ENCODE measurements around the gene TRANK1.
A peak's percentile ranks its signal among the peaks of the same experiment; 100 is the strongest.

Gene TRANK1

DNA sequence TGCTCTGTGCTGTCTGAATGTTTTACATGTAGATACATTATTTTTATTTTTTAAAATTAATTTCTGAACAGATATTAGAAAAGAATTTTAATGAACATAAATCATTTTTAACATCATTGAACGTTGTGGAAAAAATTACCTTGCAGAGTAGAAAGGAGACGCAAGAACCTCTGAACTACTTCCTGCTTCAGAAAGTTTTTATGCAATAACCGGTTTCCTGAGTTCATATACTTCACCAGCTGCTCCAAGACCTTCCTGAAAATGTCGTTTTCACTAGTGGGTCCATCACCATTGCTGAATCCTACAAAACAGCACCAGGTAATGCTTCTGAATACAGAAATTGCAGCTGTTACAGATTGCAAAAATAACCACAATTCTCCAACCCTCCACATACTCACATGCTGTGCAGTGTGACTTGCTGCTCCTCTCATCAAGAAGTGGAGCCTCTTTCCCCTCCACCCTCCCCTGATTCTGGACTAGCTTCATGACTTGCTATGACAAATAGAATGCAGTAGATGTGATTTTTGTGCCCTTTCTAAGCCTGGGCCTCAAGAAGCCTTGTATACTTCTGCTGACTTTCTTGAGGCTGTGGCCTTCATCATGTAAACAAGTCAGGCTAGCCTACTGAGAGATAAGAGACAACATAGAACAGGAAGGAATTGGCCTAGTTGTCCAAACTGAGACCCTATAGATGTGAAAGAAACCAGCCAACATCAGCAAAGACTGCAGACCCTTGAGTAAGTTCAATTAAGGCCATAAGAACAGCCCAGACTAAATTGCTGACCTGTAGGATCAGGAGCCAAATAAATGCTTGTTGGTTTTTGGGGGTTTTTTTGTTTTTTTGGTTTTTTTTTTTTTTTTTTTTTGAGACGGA lies 80.4 kb downstream of the TRANK1 start:
- H3K27ac Mint-ChIP-seq, result peak overlapping the region; percentile 84
- no peaks in the 10 kb centered on the region for H3K9me3 Mint-ChIP-seq
- H3K4me3 Mint-ChIP-seq, result peak overlapping the region; percentile 23
- H3K36me3 Mint-ChIP-seq, result peaks cover 23% of the 10 kb centered on the region
- H3K4me1 Mint-ChIP-seq, result peaks cover 43% of the 10 kb centered on the region
- no peaks in the 10 kb centered on the region for H3K27me3 Mint-ChIP-seq

DNA sequence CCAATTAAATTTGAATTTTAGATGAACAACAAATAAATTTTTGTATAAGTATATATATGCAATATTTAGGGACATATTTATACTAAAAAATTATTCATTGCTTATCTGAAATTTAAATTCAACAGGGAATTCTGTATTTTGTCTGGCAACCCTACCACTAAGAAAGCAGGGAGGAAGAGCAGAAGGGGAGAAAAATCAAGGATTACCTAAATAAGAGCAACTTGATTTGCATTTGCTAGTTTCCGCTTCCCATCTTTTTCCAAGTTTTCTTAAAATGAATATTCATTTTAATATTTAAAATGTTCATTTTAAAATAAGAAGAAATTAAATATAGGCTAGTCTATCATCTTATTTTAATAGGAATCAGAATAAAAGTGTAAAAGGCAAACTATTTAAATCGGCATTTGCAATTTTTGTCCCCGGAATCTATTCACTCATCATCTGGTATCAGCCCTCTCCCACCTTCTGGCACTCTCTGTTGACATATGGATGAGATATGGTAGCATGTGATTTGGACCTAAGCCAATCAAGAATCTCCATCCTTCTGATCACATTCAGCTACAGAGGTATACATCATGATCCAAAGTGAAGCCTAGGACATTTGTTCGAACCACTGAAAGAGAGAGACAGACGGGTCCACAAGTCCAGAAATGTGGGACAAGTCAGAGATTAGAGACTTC lies 82.6 kb downstream of the TRANK1 start:
- peaks cover 35% of the 10 kb centered on the region for H3K4me1 Mint-ChIP-seq
- H3K27me3 Mint-ChIP-seq, result no peaks in the 10 kb centered on the region
- no peaks in the 10 kb centered on the region for H3K9me3 Mint-ChIP-seq
- peaks cover 25% of the 10 kb centered on the region for H3K36me3 Mint-ChIP-seq
- H3K27ac Mint-ChIP-seq, result no peak overlapping the region
- H3K4me3 Mint-ChIP-seq, result no peak overlapping the region

DNA sequence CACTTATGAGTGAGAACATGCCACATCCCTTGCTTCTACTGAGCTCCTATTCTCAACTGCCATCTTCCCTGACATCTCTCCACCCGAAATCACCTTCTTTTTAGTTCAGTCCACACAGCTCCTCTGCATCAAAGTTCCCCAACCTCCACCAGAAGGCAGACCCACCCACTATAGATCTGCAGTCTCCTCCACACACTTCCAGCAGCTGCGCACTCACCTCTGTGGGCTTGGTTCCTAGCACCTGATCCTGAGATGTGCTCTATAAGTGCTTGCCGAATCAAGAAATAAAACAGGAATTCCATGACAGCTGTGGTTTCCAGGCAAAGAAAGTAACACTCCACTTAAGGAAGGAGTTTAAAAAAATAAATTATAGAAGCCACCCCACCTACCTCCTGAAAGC lies 85.4 kb downstream of the TRANK1 start:
- H3K36me3 Mint-ChIP-seq, result peaks cover 28% of the 10 kb centered on the region
- no peaks in the 10 kb centered on the region for H3K9me3 Mint-ChIP-seq
- peak overlapping the region; percentile 18 for H3K27ac Mint-ChIP-seq
- peaks cover 10% of the 10 kb centered on the region for H3K4me1 Mint-ChIP-seq
- no peaks in the 10 kb centered on the region for H3K27me3 Mint-ChIP-seq
- no peak overlapping the region for H3K4me3 Mint-ChIP-seq

DNA sequence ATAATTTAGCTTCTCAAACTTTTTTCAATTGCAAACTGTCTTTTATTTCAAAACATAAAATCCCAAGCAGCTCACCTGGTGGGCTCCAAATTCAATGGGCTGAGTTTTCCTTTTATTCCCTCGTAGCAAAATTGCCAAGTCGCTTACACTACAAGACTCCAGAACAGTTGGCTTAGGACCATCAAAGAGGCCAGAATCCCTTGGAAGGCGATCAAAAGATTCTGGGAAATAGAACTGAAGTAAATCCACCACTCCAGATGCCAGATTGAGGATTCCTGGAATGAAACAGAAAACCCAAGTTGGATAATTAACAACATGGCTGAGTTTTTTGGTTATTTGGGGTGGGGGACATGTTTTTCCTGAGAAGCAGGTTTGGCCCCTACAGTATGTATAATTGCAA lies 92.8 kb downstream of the TRANK1 start:
- peaks cover 27% of the 10 kb centered on the region for H3K36me3 Mint-ChIP-seq
- no peaks in the 10 kb centered on the region for H3K27me3 Mint-ChIP-seq
- peaks cover 8% of the 10 kb centered on the region for H3K4me1 Mint-ChIP-seq
- H3K4me3 Mint-ChIP-seq, result no peak overlapping the region
- no peaks in the 10 kb centered on the region for H3K9me3 Mint-ChIP-seq
- no peak overlapping the region for H3K27ac Mint-ChIP-seq

DNA sequence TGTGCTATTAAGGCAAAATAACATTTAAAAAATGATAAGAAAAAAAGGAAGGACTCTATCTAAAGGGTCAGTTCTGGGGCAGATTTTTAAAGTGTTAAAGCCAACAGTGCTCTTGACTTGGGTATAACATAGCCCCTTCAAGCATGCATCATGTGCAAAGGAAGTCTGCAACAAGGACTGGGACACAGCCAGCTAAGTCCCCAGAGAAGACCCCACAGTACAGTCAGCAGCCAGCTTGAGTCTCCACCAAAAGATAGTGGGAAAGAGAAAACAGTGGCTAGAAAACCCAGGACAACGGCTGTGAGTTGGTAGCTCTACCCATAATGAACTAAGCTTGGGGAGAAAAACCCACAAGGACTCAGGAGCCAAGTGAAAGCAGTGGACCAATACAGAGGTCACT lies 94.1 kb downstream of the TRANK1 start:
- no peaks in the 10 kb centered on the region for H3K9me3 Mint-ChIP-seq
- no peak overlapping the region for H3K27ac Mint-ChIP-seq
- peaks cover 30% of the 10 kb centered on the region for H3K36me3 Mint-ChIP-seq
- no peaks in the 10 kb centered on the region for H3K27me3 Mint-ChIP-seq
- no peak overlapping the region for H3K4me3 Mint-ChIP-seq
- peaks cover 12% of the 10 kb centered on the region for H3K4me1 Mint-ChIP-seq

DNA sequence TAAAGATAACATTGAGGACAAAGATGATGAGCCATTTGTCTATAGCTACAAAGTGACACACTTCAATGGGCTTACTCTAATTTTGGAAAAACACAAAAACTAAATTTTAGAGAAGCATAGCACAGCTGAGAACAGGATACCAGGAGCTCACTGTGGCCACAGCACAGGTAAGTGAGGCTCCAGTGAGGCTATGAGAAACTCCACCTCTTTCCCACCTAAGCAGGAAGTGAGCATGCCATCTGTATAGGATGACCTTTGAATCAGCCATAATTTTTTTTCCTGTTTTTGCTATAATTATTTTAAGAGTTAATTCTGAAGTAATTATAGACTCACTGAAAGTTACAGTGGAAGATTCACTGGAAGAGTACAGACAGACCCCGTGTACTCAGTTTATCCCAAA lies 98.4 kb downstream of the TRANK1 start:
- no peak overlapping the region for H3K27ac Mint-ChIP-seq
- H3K4me1 Mint-ChIP-seq, result peaks cover 30% of the 10 kb centered on the region
- no peaks in the 10 kb centered on the region for H3K27me3 Mint-ChIP-seq
- H3K4me3 Mint-ChIP-seq, result no peak overlapping the region
- H3K36me3 Mint-ChIP-seq, result peaks cover 41% of the 10 kb centered on the region
- no peaks in the 10 kb centered on the region for H3K9me3 Mint-ChIP-seq

DNA sequence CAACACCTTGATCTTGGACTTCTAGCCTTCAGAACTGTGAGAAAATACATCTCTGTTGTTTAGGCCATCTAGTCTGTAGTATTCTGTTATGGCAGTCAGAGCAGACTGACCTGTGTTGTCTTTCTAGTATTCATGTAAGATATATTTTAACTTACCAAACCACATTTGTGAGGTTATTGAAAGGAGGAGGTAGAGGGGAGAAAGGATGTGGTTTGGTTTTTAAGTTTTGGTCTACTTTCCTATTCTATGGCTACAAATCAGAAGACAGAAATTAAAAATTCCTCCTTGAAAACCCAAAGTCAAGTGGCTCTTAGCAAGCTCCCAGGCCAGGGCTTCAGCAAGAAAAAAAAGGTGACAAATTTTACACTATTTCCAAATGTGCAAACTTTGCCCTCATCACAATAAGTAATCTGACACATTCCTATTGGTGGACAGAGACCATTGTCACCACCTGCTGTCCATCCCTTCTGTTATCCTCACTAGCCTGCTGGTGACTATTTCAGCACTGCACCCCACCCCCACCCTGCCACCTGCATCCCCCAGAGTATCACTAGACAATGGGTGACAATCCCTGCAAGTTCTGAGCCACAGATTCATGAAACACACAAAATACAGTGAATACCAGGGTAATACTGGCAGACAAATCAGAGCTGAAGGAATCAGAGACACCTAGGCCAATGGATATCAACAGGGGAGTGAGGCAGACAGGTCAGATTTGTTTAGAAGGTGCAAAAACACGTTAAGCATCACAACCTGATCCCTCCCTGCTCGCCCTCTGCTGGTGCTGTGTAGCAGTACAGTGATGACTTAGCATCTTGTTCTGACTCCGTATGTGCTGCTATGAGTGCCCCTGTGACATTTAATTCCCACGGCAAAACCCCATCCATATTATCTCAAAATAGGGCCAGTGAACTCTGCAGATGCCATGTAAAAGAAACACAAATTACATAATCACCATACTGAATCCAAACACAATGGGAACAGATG lies 101.5 kb downstream of the TRANK1 start:
- Mint-ChIP-seq H3K27me3 (no peaks in the 10 kb centered on the region), H3K27ac (peak overlapping the region; percentile 89), H3K4me1 (peaks cover 27% of the 10 kb centered on the region), H3K36me3 (peaks cover 42% of the 10 kb centered on the region), H3K9me3 (no peaks in the 10 kb centered on the region), H3K4me3 (peak overlapping the region; percentile 43)

DNA sequence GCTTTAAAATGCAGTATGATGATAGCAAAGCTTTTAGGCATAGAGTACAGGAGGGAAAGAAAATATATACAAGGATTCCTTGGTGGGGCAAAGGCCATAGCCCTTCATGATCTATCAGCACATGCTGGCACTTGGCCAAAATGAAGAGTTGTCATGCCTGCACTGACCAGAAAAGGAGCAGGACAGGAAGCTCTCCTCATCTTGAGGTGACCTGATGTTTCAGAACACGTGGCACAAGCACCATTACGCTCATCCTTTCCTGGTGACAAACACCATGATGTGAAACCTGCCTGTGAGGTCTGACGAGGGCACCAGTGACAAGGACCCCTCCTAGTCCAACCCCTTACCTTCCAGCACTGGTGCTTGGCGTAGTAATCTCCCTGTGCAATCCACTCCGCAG lies 102.6 kb downstream of the TRANK1 start:
- no peak overlapping the region for H3K27ac Mint-ChIP-seq
- H3K4me1 Mint-ChIP-seq, result peaks cover 27% of the 10 kb centered on the region
- no peaks in the 10 kb centered on the region for H3K27me3 Mint-ChIP-seq
- peaks cover 41% of the 10 kb centered on the region for H3K36me3 Mint-ChIP-seq
- H3K4me3 Mint-ChIP-seq, result no peak overlapping the region
- H3K9me3 Mint-ChIP-seq, result no peaks in the 10 kb centered on the region

DNA sequence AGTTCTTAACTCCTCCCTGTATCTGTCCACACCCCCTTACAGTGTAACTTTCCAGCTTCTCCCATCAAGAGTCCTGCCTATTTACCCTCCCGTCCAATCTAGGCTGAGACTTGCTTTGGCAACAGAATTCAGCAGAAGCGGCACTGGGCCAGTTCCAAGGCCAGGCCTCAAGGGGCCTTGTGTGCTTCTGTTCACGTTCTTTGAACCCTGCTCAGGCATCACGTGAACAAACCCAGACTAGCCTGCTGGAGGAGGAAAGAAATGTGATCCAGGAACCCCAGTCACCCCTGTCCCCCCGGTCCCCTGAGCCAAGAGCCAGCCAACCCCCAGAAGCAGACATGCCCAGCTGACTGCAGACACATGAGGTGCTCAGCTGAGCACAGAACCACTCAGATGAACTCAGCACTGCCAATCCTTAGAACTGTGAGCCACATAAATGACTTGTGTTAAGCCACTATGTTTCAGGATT lies 104.4 kb downstream of the TRANK1 start:
- Mint-ChIP-seq H3K9me3 (no peaks in the 10 kb centered on the region), H3K4me3 (no peak overlapping the region), H3K27ac (peak overlapping the region; percentile 90), H3K36me3 (peaks cover 35% of the 10 kb centered on the region), H3K4me1 (peaks cover 22% of the 10 kb centered on the region), H3K27me3 (no peaks in the 10 kb centered on the region)

DNA sequence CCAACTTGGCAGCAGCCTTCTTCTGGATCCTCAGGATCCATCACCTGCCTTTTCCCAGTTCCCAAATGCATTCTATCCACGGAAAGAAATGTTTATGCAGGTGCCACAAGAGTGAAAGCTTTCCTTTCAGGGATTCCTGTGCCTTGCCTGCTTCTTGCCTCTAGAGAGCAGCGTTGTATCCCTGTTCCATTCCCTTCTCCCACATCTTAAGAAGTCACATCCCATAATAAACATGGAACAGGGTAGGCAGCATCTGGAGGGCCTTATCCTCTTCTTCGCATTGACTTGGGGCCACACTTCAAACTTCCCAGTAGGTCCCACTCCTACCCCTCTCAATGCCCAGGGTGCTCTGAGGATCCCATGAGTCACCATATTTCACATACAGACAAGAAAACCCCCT lies 107.8 kb downstream of the TRANK1 start:
- no peak overlapping the region for H3K4me3 Mint-ChIP-seq
- H3K9me3 Mint-ChIP-seq, result no peaks in the 10 kb centered on the region
- no peaks in the 10 kb centered on the region for H3K4me1 Mint-ChIP-seq
- no peaks in the 10 kb centered on the region for H3K27me3 Mint-ChIP-seq
- peaks cover 28% of the 10 kb centered on the region for H3K36me3 Mint-ChIP-seq
- no peak overlapping the region for H3K27ac Mint-ChIP-seq

DNA sequence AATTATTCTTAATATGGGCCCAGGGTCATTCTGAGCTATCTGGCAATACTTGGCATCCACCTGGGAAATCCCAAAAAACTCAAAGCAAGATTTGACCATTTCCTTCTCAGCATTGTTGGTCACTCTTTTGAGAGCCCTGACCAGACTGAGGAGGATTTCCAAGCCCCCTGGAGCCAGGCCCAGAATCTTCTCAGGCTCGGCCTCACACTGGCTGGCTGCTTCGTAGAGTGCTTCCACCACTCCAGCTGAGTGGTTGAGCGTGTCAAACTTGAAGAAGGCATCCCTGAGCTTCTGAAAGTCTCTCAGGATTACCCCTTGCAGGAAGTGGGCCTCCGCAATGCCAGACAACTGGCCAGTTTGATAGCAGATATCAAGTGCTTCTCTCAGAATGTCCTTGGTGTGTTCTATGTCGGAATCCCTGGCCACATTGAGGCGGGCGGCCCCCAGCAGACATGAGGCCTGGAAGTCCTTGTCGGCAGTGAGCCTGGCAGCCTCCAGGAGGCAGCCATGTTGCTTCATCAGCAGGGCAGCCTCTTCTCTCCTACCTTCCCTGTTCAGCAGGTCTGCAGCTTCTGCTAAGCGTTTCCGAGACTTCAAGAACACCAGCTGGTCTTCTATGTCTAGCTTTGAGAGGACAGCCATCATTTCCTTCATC lies 111.6 kb downstream of the TRANK1 start:
- Mint-ChIP-seq H3K9me3 (no peaks in the 10 kb centered on the region), H3K4me3 (no peak overlapping the region), H3K27me3 (no peaks in the 10 kb centered on the region), H3K27ac (no peak overlapping the region), H3K4me1 (no peaks in the 10 kb centered on the region), H3K36me3 (peaks cover 17% of the 10 kb centered on the region)

DNA sequence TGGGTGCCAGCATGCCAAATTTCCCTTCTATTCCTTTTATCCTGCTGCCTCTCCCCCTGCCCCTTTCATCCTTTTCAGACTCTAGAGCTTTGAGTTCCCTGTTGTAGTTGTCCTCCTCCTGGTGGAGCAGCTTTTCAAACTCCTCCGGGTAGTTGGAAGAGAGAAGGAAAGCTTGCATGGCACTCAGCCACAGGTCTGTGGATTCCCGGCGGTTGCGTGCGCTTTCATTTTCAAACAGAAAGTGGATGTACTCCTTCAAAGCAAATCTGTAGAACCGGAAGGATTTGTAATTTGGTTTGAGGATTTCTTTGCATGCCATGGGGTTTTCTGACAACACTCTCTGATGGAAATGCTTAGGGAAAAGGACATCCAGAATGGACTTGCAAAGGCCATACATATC lies 112.4 kb downstream of the TRANK1 start:
- Mint-ChIP-seq H3K36me3 (peaks cover 17% of the 10 kb centered on the region), H3K4me3 (no peak overlapping the region), H3K9me3 (no peaks in the 10 kb centered on the region), H3K4me1 (no peaks in the 10 kb centered on the region), H3K27me3 (no peaks in the 10 kb centered on the region), H3K27ac (no peak overlapping the region)

DNA sequence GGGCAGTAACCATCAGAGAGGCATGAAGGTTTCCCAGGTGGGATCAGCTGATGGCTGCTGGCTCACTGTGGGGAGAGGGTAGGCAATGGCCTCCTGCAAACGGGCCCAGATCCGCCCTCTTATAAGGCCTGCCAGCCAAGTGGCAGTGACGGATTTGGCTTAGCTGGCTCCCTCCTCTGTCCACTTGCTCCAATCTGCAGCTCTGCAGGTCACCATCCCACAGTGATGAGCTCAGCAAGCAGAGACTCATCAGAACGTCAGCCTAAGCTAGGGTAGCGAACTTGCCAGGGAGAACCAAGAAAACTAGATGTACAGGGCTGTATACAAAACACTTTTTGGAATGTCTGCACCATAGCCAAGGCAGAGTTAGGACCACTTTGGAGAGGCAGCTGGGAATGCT lies 117.7 kb downstream of the TRANK1 start:
- Mint-ChIP-seq H3K27ac (no peak overlapping the region), H3K4me1 (no peaks in the 10 kb centered on the region), H3K9me3 (no peaks in the 10 kb centered on the region), H3K36me3 (peaks cover 12% of the 10 kb centered on the region), H3K27me3 (no peaks in the 10 kb centered on the region), H3K4me3 (no peak overlapping the region)

DNA sequence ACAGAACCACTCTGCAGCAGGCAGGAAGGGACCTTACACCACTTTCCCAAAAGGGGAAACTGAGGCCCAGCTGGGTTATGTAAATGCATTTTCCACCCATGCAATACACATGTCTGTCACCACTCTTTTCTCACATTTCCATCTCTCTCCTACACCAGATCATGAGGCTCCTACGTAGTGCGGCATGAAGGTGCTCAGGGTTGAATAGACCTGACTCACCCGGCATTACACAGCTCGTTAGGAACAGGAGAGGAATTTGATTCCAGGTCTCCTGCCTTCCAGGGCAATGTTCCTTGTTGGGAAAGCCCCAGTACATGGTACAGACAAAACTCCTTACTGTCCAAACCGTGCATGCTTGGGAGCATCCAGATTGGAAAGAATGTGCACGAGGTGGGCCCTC lies 118.6 kb downstream of the TRANK1 start:
- Mint-ChIP-seq H3K27ac (no peak overlapping the region), H3K27me3 (no peaks in the 10 kb centered on the region), H3K4me1 (no peaks in the 10 kb centered on the region), H3K36me3 (peaks cover 11% of the 10 kb centered on the region), H3K9me3 (no peaks in the 10 kb centered on the region), H3K4me3 (no peak overlapping the region)

DNA sequence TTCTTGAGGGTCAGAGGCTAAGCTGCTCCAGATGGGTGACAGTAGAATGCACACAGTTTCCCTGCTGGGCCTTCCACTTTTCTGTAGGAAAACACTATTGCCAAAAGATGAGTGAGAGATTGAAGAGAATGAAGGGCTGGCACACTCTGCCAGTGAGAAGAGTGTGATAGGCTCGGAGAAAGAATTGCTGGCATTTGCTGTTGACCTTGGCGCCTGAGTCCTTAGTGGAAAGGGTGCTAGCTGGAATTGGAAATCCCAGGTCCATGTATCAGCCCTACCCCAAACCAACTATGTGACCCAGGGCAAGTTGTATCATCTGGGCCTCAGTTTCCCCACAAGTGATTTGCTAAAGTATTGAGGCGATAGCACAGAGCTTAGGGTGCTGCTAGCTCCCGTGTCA lies 120.4 kb downstream of the TRANK1 start:
- Mint-ChIP-seq H3K4me3 (no peak overlapping the region), H3K36me3 (peaks cover 11% of the 10 kb centered on the region), H3K27ac (peak overlapping the region; percentile 13), H3K4me1 (no peaks in the 10 kb centered on the region), H3K27me3 (no peaks in the 10 kb centered on the region), H3K9me3 (no peaks in the 10 kb centered on the region)
